ENCODE data around the gene YBX3. TPM values are rescaled to one million over a fixed set of nuclear protein-coding genes. Genes with fewer than 3 reads are reported as not detected.

The YBX3 gene
- total and polyA plus RNA-seq, 8 donors, result 158 to 585 (median 293) TPM

DNA sequence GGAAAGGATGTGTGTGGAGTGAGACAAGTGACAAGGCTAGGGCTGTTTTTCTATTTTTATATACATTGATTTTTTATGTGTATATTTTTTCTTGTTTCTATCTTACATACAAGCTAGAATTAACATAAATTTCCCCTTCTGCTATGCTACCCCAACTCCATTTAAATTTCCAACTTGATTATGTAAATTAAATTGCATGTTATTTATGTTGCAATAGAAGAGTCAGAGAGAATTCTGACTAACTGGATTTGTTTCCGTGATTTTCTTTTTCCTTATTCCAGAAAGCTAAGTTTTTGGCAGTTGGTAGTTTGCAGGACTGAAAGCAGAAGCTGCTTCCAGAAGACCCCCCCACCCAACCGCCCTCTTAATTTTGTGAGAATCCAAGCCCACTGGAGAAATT lies 8.9 kb upstream of the YBX3 start:
- H3K4me3 ChIP-seq, result no peak overlapping the region
- intact Hi-C loops (cut with DNase I; ENCODE audit: low total_unique reads), result no loop called here
- no peak for DNase-seq
- H3K27me3 ChIP-seq, result no peaks in the 10 kb centered on the region
- TF ChIP-seq POLR2A (IDR thresholded peaks at IDR 0.05), result no peak
- no peak for TF ChIP-seq POLR2AphosphoS5 (IDR thresholded peaks at IDR 0.05)
- TF ChIP-seq, protein P1, sequence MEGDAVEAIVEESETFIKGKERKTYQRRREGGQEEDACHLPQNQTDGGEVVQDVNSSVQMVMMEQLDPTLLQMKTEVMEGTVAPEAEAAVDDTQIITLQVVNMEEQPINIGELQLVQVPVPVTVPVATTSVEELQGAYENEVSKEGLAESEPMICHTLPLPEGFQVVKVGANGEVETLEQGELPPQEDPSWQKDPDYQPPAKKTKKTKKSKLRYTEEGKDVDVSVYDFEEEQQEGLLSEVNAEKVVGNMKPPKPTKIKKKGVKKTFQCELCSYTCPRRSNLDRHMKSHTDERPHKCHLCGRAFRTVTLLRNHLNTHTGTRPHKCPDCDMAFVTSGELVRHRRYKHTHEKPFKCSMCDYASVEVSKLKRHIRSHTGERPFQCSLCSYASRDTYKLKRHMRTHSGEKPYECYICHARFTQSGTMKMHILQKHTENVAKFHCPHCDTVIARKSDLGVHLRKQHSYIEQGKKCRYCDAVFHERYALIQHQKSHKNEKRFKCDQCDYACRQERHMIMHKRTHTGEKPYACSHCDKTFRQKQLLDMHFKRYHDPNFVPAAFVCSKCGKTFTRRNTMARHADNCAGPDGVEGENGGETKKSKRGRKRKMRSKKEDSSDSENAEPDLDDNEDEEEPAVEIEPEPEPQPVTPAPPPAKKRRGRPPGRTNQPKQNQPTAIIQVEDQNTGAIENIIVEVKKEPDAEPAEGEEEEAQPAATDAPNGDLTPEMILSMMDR (IDR thresholded peaks at IDR 0.05), result no peak
- TF ChIP-seq EP300 (IDR thresholded peaks at IDR 0.05), result no peak
- no peaks in the 10 kb centered on the region for H3K4me1 ChIP-seq
- no peaks in the 10 kb centered on the region for H3K36me3 ChIP-seq
- no peak overlapping the region for H3K27ac ChIP-seq
- no peaks in the 10 kb centered on the region for H3K9me3 ChIP-seq
- 81 to 97% (median 90%) methylated on average over 2 of the region's 2 CpGs for WGBS, 5 donors

DNA sequence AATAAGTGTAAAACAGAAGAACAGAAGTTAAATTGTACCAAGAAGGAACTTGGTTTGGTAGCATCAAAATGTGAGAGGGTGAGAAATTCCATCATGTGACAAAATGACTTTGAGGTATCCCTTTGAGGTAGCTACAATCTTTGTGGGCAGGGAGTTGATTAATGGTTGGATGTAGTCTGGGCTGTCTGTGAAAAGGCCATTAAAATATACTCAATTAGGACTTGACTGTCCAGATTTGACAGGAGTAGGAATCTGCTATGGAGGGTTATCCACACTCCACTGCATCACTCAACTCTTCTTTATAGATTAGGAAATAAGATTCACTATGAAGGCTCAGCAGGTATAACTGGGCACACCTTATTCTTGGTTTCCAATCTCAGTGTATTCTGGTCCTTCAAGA lies 7.4 kb upstream of the YBX3 start:
- TF ChIP-seq EP300 (IDR thresholded peaks at IDR 0.05) (no peak), POLR2AphosphoS5 (IDR thresholded peaks at IDR 0.05) (no peak), POLR2A (IDR thresholded peaks at IDR 0.05) (no peak)
- TF ChIP-seq, protein P1 (IDR thresholded peaks at IDR 0.05), result no peak
- no peaks in the 10 kb centered on the region for H3K4me1 ChIP-seq
- no peaks in the 10 kb centered on the region for H3K9me3 ChIP-seq
- H3K27me3 ChIP-seq, result no peaks in the 10 kb centered on the region
- H3K27ac ChIP-seq, result no peak overlapping the region
- H3K4me3 ChIP-seq, result no peak overlapping the region
- H3K36me3 ChIP-seq, result no peaks in the 10 kb centered on the region
- DNase-seq, result no peak
- intact Hi-C loops (cut with DNase I; ENCODE audit: low total_unique reads), result no loop called here

DNA sequence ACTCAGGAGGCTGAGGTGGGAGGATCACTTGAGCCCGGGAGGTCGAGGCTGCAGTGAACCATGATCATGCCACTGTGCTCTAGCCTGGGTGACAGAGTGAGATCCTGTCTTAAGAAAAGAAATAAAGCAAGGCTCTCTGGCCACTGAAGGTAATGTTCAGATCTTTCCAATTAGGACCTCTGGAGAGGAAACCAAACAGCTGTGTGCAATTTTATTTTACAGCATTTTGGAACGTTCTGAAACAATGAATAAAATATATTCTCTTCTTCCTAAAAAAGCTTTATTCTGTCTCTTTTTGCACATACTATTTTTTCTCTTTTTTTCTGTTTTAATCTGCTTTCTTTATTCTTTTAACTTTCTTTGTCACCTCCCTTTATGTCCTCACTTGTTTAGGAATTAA lies 5.0 kb upstream of the YBX3 start:
- no peaks in the 10 kb centered on the region for H3K9me3 ChIP-seq
- WGBS, 5 donors, result 78 to 88% (median 86%) methylated on average over 3 of the region's 3 CpGs
- no peaks in the 10 kb centered on the region for H3K36me3 ChIP-seq
- no peak overlapping the region for H3K27ac ChIP-seq
- no peaks in the 10 kb centered on the region for H3K27me3 ChIP-seq
- H3K4me1 ChIP-seq, result peaks cover 0 to 16% (median 9%) of the 10 kb centered on the region in 4 donors
- DNase-seq, result no peak
- H3K4me3 ChIP-seq, result no peak overlapping the region
- TF ChIP-seq POLR2A (IDR thresholded peaks at IDR 0.05), result no peak
- TF ChIP-seq EP300 (IDR thresholded peaks at IDR 0.05), result no peak
- TF ChIP-seq, protein P1 (IDR thresholded peaks at IDR 0.05), result no peak
- TF ChIP-seq POLR2AphosphoS5 (IDR thresholded peaks at IDR 0.05), result no peak
- intact Hi-C loops (cut with DNase I; ENCODE audit: low total_unique reads), result no loop called here

DNA sequence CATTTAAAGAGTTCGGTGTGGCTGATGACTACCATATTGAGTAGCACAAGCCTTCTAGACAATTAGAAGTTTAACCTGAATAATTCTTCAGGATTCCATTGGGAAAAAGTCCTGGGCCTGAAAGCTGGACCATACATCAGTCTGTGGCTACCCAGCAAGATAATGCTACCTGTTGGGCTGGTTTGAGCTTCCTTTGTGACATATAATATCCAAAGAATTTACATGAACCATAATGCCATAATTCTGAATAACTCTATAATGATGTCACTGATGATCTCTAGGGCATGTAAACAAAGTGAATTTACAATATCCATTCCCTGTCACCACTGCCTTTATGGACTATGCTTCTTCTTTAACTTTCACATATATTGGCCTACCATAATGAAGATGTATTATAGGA lies 3.8 kb upstream of the YBX3 start:
- intact Hi-C loops (cut with DNase I; ENCODE audit: low total_unique reads), result no loop called here
- H3K27ac ChIP-seq, result no peak overlapping the region
- no peaks in the 10 kb centered on the region for H3K9me3 ChIP-seq
- H3K4me3 ChIP-seq, result no peak overlapping the region
- DNase-seq, result no peak
- TF ChIP-seq POLR2A (IDR thresholded peaks at IDR 0.05) (no peak), POLR2AphosphoS5 (IDR thresholded peaks at IDR 0.05) (no peak), EP300 (IDR thresholded peaks at IDR 0.05) (no peak)
- TF ChIP-seq, protein P1 (IDR thresholded peaks at IDR 0.05), result no peak
- peaks cover 0 to 16% (median 9%) of the 10 kb centered on the region in 4 donors for H3K4me1 ChIP-seq
- no peaks in the 10 kb centered on the region for H3K36me3 ChIP-seq
- WGBS, 5 donors, result 95 to 100% (median 96%) methylated on average over 1 of the region's 1 CpG
- H3K27me3 ChIP-seq, result no peaks in the 10 kb centered on the region
